ENCODE results near the gene SPATA32. TPM values are rescaled to one million over a fixed set of nuclear protein-coding genes. Genes with fewer than 3 reads are reported as not detected.

The SPATA32 gene
- polyA plus RNA-seq, 2 of the 4 experiments (the other 2 are of a cell fraction), result 0.05 to 0.21 TPM

DNA sequence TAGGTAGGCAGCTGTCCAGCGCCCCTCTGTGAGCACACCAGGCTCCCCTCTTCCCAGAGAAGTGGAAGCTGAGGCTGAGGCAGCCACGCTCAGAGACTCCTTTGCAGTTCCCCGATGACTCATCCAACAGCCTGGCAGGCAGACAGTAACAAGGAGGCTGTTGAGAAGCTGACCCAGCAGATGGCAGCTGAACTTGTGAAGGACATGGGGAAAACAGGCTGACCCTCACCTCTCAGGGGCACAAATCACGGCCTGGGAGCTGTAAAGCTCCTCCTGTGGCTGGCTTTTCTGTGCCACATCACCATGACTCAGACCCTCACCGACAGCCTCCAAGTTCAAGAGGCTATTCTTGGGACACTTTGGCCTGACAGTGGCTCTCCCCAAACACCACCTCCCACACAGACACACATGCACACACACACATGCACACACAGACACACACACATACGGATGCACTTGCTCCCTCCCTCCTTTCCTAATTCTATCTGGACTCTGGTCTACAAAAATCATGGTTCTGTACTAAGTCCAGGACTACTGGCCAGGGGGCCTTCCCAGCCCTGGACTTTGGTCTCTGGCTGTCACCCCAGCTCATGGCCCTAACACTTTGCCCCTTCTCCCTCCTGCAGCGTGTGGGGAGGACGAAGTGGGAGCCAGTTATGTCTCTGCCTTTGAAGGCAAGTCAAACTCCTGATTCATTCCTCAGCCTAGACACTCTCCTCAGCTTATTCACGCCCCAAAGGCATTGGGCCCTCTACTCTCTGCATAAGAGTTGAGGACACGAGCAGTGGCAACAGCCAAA, 31.7 kb upstream of the SPATA32 start (continued):
- TF ChIP-seq SMC3 (IDR thresholded peaks at IDR 0.05) (peak; percentile 72), PBX3 (IDR thresholded peaks at IDR 0.05) (no peak; the same call in 1 of the 2 replicates), FOSL2 (IDR thresholded peaks at IDR 0.05) (peak; percentile 87), FOSL2 (CRISPR knock-in tag; IDR thresholded peaks at IDR 0.05) (peak; percentile 100), CTCF (IDR thresholded peaks at IDR 0.05) (peak; percentile 34), CBX2 (IDR thresholded peaks at IDR 0.05; ENCODE audit: borderline replicate concordance, low read depth) (no peak), MYC (IDR thresholded peaks at IDR 0.05; ENCODE audit: borderline replicate concordance, low read length) (no peak; the same call in 1 of the 2 replicates), KDM5A (IDR thresholded peaks at IDR 0.05) (no peak), HOXA7 (CRISPR knock-in tag; IDR thresholded peaks at IDR 0.05) (peak; percentile 79; the same call in 1 of the 2 replicates), POLR2AphosphoS2 (conservative IDR thresholded peaks at IDR 0.05; ENCODE audit: low read length) (no peak; the same call in 1 of the 2 replicates), ZFP36 (IDR thresholded peaks at IDR 0.05; ENCODE audit: borderline replicate concordance, partially characterized antibody) (no peak), CHD4 (IDR thresholded peaks at IDR 0.05; ENCODE audit: borderline replicate concordance) (no peak), ESRRA (IDR thresholded peaks at IDR 0.05; ENCODE audit: borderline replicate concordance, low read length) (peak; percentile 86), RNF2 (IDR thresholded peaks at IDR 0.05; ENCODE audit: borderline replicate concordance, low read depth) (no peak), KDM1A (IDR thresholded peaks at IDR 0.05; ENCODE audit: low read depth) (no peak), ZC3H11A (IDR thresholded peaks at IDR 0.05) (no peak), RAD21 (conservative IDR thresholded peaks at IDR 0.05 in 1 of 2, IDR thresholded peaks at IDR 0.05 in 1 of 2) (peak; percentile 57 to 60), MAX (IDR thresholded peaks at IDR 0.05) (peak; percentile 72), POLR2A (IDR thresholded peaks at IDR 0.05; ENCODE audit: low read length) (no peak), RARB (CRISPR knock-in tag; IDR thresholded peaks at IDR 0.05) (no peak), PHF8 (IDR thresholded peaks at IDR 0.05; ENCODE audit: borderline replicate concordance, low read depth) (no peak), JUN (IDR thresholded peaks at IDR 0.05) (peak; percentile 77 to 79; a peak in 4 of 5 replicates), GATA3 (IDR thresholded peaks at IDR 0.05; ENCODE audit: borderline replicate concordance) (peak; percentile 84; the same call in 1 of the 2 replicates)
- TF ChIP-seq, protein P1, sequence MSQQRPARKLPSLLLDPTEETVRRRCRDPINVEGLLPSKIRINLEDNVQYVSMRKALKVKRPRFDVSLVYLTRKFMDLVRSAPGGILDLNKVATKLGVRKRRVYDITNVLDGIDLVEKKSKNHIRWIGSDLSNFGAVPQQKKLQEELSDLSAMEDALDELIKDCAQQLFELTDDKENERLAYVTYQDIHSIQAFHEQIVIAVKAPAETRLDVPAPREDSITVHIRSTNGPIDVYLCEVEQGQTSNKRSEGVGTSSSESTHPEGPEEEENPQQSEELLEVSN (IDR thresholded peaks at IDR 0.05; ENCODE audit: borderline replicate concordance, low read depth), result peak; percentile 79; the same call in 1 of the 2 replicates
- TF ChIP-seq, protein P2, sequence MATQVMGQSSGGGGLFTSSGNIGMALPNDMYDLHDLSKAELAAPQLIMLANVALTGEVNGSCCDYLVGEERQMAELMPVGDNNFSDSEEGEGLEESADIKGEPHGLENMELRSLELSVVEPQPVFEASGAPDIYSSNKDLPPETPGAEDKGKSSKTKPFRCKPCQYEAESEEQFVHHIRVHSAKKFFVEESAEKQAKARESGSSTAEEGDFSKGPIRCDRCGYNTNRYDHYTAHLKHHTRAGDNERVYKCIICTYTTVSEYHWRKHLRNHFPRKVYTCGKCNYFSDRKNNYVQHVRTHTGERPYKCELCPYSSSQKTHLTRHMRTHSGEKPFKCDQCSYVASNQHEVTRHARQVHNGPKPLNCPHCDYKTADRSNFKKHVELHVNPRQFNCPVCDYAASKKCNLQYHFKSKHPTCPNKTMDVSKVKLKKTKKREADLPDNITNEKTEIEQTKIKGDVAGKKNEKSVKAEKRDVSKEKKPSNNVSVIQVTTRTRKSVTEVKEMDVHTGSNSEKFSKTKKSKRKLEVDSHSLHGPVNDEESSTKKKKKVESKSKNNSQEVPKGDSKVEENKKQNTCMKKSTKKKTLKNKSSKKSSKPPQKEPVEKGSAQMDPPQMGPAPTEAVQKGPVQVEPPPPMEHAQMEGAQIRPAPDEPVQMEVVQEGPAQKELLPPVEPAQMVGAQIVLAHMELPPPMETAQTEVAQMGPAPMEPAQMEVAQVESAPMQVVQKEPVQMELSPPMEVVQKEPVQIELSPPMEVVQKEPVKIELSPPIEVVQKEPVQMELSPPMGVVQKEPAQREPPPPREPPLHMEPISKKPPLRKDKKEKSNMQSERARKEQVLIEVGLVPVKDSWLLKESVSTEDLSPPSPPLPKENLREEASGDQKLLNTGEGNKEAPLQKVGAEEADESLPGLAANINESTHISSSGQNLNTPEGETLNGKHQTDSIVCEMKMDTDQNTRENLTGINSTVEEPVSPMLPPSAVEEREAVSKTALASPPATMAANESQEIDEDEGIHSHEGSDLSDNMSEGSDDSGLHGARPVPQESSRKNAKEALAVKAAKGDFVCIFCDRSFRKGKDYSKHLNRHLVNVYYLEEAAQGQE (IDR thresholded peaks at IDR 0.05), result 0 out of 2 replicates have a peak, but pooled peaks have one; percentile 1
- TF ChIP-seq, protein P3, sequence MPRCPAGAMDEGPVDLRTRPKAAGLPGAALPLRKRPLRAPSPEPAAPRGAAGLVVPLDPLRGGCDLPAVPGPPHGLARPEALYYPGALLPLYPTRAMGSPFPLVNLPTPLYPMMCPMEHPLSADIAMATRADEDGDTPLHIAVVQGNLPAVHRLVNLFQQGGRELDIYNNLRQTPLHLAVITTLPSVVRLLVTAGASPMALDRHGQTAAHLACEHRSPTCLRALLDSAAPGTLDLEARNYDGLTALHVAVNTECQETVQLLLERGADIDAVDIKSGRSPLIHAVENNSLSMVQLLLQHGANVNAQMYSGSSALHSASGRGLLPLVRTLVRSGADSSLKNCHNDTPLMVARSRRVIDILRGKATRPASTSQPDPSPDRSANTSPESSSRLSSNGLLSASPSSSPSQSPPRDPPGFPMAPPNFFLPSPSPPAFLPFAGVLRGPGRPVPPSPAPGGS (IDR thresholded peaks at IDR 0.05), result peak; percentile 35; the same call in 1 of the 3 replicates
- TF ChIP-seq, protein P4, sequence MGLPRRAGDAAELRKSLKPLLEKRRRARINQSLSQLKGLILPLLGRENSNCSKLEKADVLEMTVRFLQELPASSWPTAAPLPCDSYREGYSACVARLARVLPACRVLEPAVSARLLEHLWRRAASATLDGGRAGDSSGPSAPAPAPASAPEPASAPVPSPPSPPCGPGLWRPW (IDR thresholded peaks at IDR 0.05), result no peak
- TF ChIP-seq, protein P5, sequence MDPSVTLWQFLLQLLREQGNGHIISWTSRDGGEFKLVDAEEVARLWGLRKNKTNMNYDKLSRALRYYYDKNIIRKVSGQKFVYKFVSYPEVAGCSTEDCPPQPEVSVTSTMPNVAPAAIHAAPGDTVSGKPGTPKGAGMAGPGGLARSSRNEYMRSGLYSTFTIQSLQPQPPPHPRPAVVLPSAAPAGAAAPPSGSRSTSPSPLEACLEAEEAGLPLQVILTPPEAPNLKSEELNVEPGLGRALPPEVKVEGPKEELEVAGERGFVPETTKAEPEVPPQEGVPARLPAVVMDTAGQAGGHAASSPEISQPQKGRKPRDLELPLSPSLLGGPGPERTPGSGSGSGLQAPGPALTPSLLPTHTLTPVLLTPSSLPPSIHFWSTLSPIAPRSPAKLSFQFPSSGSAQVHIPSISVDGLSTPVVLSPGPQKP (IDR thresholded peaks at IDR 0.05; ENCODE audit: low read depth, low read length), result no peak
